HG03432 (cell line): ENCODE data around the gene SARDH.
"Not testable (repeated sequence)": the region's sequence is repeated elsewhere in the genome, so short reads cannot be mapped to it uniquely, and the experiment has no call there.

Experiments
- ATAC-seq: cut with Tn5 transposase; IDR thresholded peaks from one replicate; pipeline ENCODE4 v1.9.1; 2021; ENCODE audit warnings: mild to moderate bottlenecking, moderate library complexity; ENCODE audit not compliant: unreplicated experiment

The SARDH gene

DNA sequence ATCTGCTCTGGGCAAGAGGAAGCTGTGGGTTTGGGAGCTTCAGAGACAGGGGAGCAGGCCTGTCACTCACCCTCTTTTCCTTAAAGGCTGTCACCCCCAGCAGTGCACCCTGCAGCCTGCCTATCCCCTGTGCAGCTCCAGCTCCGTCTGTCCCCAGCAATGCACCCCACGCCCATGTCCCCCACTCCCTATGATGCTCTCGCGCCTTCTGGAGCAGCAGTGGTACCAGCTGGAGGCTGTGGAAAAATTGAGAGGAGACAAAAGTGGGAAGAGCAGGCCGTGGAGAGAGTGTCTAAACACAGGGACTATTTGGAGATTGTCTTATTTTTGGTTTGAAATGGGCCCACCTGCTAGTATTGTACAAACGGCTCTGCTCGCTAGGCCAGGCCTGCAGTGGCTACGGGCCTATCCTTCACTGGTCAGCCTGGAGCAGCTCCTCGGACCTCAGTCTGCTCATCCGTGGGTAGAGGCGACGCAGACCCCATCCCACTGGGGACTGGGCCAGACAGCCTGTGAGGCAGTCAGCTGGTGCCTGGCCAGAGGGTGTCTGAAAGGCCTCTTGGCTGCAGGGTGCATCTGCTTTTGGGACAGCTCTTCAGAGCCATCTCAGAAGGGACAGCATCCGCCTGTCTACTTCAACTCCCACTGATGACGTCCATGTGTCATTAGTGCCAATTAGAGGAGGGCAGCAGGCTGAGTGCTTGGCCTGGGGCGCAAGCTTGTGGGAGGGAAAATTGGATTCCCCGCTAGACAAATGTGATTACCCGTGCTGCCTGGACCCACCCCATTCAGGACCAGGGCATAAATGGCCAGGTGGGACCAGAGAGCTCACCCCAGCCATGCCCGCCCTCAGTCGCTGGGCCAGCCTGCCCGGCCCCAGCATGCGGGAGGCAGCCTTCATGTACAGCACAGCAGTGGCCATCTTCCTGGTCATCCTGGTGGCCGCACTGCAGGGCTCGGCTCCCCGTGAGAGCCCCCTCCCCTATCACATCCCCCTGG, 102.3 kb downstream of the SARDH start, which contains the start of gene DBH:
TSS of gene DBH (plus strand) at position 831 of the 999 bp plus-strand sequence. CDS start at position 840, 9 bp downstream.
- no peak for ATAC-seq

DNA sequence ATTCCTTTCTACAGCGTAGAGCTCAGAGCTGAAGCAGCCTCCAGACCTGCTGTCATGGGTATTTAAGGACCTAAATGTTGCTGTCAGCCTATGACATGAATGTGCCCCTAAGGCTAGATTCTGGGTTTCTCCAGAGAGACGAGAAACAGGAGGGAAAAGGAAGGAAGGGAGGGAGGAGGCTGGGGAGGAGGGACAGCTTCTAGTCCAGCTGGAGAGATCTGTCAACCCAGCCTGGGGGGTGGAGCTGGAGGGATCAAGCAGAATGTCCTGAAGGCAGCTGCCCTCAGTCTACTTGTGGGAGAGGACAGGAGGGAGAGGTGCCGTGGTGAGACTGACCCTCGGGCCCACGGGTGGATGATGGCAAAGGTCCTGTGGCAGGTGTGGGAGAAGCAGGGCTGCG, 103.1 kb downstream of the SARDH start:
- ATAC-seq: no peak

DNA sequence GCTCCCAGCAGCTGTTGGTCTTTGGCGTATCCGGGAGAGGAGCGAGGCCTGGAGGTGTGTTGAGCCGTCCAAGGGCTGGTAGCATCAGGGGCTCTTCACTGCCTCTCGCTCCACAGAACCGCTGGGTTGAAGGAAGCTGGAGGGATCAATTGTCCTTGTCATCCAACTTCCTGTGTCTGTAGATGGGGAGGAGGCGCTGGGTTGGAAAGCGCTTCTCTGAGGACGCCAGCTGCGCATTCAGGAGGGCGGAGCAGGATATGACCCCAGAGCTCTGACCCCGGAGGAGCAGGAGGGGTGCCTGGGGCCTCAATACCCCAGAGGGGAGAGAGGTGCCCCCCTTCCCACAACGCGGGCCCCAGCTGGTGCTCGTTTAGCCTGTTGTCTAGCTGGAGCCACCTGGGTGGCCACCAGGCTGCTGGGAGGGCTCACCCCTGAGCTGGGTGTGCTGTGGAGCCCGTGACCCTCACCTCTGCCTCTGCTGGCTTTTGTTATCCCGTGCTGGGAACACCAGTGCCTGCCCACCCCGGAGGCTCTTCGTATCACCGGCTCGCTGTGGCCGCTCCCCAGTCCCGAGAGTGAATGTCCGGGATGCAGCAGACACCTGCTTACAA, 104.0 kb downstream of the SARDH start:
- ATAC-seq: no peak

DNA sequence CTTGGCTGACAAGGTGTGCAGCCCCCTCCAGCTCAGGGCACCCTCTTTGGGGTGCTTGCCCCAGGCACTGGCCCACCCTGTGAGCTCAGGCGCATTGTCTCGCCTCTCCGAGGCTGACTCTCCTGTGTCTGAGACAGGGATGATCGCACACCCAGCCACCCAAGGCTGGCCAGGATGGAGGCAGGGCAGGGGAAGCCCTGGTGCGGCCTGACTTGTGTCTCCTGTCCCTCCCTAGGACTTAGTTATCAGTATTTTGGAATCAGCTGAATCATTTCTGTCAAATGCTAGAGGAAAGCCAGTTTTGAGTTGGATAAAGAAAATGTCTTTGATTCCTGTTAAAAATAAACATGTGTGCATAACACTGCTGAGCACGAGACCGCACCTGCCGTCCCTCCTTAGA, 104.5 kb downstream of the SARDH start:
- ATAC-seq: no peak

DNA sequence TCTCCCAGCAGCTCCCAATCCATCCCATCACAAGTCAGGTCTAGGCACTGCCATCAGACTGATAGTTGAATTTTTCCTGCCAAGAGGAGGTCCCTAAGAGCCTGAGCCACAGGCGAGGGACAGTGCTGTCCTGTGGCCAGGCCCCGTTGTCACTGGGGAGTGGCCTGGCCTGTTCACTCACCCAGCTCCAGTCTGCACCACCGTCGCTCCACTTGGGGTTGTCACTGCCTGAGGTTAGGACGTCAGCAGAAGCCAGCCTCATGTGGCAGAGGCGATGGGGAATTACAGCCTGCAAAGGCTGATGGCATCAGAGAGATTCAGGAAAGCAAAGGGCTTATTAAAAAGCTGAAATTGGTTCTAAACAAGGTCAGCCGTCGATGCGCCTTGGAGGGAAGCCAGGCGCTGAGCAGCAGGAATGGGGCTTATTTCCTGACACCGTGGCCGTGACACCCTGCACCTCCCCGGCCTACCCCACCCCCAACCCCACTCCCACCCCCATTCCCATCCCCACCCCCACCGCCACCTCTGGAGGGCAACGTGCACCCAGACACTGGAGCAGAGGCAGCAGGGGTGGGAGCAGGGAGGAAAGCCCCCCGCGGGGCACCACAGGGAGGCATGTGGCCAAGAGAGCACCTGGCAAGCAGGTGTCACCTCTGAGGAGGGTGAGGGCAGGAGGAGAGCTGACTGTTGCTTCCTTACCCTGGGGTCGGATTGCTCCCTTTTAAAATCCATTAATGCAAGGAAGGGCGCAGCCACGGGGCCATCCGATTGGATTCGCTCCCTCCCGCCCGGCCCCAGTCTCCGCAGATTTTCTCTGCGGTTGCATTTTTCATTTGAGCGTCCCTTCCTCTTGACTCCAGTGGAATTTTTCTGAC, 105.1 kb downstream of the SARDH start:
- no peak for ATAC-seq

DNA sequence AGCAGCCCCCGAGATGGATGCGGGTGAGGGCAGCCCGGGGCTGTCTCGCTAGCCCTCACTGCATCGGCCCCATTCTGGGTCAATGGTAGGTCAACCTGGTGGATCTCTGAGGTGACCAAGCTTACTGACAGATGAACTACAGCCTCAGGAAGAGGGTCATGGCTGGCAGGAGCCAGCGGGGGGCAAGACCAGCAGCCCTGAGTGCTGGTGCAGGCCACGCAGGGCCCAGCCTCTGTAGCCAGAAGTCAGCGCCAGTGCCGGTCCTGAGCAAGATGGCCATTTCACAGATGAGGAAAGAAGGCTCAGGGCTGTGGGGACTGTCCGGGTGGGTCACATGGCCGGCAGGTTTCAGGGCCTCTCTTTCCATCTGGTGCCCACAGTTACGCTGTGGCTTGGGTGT, 107.0 kb downstream of the SARDH start:
- no peak for ATAC-seq

DNA sequence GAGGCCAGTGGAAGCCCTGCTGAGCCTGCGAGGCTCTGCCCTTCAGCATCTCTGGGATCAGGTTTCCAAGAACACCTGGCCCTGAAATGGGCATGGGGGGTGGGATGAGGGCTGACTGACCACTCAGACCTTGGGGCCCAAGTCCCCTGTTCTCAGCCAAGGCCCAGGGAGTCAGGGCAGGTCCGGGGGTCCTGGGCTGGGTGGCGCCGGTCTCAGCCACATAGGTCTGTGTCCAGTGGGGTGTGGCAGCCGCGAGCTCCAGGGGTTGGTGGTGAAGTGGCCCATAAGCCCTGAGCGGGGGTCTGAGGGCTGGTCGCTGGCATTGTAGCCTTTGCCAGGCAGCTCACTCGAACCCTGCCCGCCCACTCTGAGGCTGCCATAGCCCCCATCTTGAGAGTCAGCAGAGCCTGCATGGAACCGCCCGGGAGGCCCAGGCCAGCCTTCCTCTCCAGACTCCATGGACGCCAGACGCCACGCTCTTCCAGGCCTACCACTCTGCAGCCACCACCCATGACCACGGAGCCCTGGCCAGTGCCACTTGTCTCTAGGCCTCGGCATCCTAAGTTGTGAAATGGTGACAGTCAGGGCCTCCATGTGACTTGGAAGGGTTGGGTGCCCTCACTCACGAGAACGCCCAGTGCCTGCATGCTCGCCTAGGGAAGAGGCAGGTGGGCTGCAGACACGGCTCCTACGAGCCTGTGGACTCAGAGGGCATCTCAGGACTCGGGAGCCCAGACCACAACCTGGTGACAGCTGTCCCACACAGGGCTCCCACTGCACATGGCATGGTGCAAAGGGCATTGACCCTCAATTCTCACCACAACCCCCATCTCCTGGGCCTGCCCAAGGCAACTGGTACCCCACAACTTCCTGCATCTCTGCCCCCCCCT, 108.7 kb downstream of the SARDH start:
- ATAC-seq: no peak

DNA sequence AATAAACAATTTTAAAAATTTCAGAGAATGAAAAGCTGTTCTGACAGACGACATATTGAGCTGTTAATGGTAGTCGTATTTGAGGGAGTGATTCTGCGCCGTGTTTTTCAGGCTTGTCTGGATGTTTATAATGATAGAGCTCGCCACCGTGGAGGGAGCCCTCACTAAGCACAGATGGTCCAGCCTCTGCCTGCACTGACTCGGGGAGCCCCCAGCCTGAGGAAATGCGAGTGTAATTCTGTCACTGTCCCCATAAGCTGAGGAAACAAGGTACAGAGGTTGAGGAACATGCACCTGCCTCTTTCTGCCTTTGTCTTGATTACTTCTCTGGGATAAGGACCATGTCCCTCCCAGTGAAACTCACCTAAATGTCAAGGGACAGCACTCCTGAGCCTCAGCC, 109.4 kb downstream of the SARDH start:
- ATAC-seq: no peak

DNA sequence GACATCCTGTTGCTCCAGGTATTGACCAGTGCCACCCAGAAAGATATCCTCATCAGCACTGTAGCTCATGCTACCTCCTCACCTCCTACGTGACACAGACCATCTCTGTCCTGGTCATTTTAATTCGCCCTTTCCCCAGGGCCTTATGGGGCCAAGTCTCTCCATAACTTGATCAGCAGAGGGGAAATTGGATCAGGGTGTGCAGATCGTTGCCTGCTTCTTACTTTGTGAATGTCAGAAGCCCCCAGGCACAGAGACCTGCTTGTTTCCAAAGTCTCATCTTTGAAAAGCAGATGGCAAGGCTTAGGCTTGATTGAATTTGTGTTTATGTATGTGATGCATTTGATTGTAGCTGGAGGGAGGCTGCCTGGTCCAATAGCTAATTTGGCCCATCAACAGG, 110.8 kb downstream of the SARDH start:
- ATAC-seq: no peak

DNA sequence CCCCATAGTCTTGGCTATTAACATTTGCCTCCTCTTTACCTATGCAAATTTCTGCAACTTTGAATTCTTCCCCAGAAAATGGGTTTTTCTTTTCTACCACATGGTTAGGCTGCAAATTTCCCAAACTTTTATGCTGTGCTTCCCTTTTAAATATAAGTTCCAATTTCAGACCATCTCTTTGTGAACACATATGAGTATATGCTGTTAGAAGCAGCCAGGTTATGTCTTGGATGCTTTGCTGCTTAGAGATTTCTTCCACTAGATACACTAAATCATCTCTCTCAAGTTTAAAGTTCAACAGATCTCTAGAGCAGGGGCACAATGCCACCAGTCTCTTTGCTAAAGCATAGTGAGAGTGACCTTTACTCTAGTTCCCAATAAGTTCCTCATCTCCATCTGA, 112.1 kb downstream of the SARDH start:
- ATAC-seq: not testable (repeated sequence)

DNA sequence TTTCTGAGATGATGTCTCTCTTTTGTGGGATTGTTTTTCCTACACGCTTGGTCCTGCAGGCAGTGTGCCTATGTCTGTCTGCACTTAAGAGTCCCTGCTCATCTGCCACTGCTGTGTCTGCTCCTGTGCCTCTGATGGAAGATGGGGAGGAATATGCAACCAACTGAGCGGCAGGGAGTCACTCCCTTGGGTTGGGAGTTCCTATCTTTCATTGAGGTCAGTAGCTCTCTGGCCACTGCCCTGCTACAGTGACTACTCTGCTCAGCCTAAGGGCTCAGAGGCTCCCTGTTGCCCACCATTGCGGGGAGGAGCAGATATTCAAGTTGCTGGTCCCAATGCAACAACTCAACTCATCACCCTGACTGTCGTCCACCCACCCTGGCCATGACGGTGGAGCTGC, 115.6 kb downstream of the SARDH start:
- ATAC-seq: no peak

DNA sequence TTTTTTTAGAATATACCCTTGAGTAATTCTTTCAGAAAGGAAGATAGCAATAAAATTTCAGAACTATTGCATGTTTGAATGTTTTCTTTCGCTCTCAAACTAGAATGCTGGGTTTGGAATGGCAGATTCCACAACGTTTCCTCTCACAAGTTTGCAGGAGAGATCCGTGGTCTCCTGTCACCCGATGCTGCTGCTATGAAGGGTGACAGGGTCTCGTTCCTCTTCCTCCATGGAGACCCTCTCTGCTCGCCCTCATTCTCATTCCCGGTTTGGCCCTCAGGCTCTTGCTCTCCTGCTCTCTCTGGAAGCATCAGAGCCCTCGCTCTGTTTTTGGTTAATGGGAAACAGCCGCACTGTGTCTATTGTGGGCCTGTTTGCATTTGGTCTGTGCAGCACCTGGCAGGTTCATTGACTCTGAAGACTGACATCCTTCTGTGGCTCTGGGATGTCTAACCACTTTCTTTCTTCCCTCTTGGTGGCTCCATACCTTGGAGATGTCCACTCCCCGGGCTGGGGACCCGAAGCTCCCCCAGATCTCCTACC, 116.4 kb downstream of the SARDH start:
- no peak for ATAC-seq

DNA sequence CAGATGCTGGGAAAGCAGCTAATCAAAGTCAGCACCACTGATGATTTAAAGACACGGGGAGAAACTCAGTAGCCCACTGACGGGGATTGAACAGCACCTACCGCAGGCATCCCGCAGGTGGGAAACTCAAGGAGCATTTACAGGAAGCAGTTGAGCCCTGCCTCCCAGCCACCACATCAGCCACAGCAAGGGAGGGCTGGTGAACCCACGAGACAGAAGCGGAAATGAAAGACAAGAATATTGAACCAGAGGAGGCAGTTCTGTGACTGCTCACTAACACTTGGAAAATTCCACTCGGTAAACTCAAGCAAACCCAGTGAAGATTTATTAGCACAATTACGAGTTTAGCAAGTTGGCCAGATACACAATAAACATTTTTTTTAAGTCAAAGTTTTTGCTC, 118.4 kb downstream of the SARDH start:
- no peak for ATAC-seq

DNA sequence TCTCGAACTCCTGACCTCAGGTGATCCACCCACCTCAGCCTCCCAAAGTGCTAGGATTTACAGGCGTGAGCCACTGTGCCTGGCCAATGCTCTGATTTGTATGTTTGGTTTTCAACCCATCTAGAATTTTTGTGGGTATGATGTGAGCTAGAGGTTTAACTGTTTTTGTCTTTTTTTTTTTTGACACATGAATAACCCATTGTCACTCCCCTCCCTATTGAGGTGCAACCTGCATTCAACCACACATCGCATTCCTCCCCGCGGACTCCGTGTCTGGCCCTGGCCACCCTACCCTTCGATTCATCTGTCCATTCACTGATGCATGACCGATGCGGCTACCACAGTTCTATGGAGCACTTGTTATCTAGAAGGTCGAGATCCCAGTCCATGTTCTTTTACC, 119.4 kb downstream of the SARDH start:
- ATAC-seq: no peak

DNA sequence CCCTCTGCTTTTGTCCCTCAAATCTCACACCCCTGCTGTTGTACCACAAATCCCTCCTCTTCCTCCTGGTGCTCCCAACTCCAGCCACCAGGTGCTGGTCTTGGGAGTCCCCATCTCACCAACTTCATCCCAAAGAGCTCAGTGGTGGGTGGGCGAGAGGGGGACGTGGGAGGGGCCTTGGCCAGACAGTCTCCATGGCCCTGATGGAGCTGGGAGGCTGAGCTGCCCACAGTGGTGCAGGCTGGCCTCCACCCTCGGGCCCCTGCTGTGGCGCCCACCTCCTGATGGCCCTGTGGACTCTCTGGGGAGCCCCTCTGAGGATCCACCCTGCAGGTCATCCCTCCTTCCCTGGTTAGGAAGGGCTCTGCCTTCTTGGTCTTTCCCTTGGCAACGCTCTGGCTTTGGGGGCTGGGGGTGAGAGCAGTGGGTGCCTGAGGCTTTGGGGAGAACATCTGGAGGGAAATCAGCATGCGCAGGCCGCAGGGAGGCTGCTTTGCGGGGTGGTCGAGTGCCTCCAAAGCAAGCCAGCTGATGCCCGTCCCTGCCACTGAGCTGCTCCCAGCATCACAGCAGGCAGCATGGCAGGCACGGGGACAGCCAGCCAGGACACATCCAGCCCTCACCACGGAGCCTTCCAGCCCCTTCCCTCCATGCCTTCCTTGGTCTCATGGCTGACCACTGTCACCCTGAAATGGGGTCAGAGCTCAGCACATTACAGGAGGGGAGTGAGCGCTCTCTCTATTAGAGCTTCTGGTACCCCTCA, 121.3 kb downstream of the SARDH start:
- ATAC-seq: no peak

DNA sequence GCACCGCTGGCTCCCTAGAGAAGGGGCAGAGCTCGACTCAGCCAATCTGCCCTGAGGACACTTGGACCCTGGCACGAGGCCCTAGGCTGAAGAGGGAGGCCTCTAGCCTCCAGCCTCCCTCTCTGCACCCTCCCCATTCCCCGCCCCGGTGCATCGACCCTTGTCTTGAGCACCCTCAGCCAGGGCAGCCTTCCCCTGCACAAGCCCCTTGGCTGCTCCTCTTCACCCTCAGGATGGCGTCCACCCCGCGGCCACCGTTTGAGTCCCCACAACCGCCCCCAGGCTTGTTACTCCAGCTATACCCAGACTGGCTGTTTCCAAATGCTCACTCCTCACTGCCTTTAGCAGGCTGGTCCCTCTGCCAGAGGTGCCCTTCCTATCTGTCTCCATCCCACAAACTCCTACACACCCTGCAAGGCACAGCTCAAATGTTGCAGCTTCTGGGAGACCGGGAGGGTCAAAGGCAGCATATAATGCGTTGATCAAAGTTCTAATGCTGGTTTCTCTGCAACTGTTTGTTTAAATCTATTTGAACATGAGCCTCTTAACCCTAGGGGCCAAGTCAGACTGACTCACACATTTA, 122.5 kb downstream of the SARDH start:
- ATAC-seq: no peak

DNA sequence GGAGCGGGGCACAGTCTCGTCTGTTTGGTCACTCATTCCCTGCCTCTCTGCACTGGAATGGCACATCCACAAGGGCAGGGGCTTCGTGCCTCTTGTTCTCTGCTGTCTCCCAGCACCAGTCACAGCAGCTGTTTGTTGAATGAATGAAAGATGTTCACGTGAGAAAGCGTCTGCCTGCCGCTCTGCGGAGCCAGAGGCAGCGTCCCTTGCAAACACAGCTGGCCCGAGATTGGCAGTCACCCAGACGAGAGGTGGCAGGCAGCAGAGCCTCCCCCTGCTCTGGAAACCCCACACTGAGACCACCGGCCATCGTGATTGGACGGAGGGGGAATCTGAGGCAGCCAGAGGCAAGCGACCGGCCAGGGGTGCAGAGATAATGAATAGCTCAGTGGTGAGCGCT, 123.0 kb downstream of the SARDH start:
- no peak for ATAC-seq

DNA sequence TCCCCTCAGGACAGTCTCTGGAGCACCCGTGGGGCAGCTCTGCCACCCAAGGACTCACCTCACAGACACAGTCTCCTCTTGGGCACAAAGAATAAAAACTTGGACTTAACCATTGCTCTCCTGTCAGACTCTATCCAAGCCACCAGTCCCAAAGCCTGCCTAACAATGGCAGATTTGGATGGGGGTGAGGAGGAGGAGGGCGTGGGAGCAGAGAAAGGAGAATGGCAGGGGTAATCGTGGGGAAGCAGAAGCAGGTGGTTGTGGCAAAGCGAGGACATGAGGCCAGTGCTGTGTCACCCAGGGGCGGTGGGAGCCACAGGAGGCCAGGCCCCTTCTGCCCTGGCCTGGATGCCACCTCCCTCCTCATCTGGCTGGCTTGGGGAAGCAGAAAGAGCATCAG, 123.5 kb downstream of the SARDH start:
- no peak for ATAC-seq

DNA sequence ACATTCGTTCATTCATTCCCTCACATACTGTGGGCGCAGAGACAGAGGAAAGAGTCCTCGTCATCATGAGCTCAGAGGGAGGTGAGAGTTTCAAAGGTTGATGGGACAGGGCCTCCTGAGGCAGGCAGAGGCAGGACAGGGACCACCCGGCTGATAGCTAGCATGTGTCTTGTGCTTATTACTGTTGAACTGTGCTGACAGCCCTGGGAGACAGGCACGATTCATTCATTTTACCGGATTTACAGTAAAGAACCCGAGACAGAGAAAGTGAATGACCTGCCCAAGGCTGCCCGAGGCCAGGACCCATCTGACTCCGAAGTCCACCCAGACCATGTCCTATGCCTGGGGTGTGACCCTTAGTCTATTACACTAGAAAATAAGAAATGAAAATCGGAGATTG, 124.1 kb downstream of the SARDH start:
- no peak for ATAC-seq
